ENCODE measurements around the gene CDK2. TPM values are rescaled to one million over a fixed set of nuclear protein-coding genes. Genes with fewer than 3 reads are reported as not detected.
A peak's percentile ranks its signal among the peaks of the same experiment; 100 is the strongest.
"Not testable (repeated sequence)": the region's sequence is repeated elsewhere in the genome, so short reads cannot be mapped to it uniquely, and the experiment has no call there.

Gene CDK2
- total RNA-seq, 1 donor from 2014 or later = 66.9 TPM

DNA sequence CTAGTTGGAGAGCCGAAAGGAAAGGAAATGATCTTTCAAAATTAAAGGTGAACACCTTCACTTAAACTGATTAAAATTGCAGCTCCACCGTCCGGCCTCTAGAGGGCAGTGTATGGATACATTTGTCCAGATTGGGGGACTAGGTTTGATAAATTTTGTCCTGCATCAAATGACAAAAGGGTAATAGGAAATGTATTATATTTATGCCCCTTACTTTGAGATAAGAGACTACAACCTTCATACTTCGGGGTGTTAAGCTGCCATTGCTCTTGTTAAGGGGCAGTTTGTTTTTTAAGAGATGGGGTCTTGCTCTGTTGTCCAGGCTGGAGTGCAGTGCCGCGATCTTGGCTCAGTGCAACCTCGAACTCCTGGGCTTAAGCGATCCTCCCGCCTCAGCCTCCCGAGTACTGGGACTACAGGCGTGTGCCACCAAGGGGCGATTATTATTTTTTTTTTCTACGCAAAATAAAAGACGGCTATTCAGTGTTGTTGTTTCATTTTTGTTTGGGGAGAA, 29.6 kb downstream of the CDK2 start:
- Mint-ChIP-seq H3K4me1 (ENCODE audit: low read depth) (peaks cover 14% of the 10 kb centered on the region), H3K4me3 (ENCODE audit: low read depth) (peak overlapping the region; percentile 98), H3K36me3 (ENCODE audit: insufficient read depth) (peaks cover 14% of the 10 kb centered on the region), H3K27ac (peak overlapping the region; percentile 96), H3K27me3 (no peaks in the 10 kb centered on the region), H3K9me3 (ENCODE audit: low read depth) (no peaks in the 10 kb centered on the region)
- TF ChIP-seq CTCF (IDR thresholded peaks at IDR 0.05; ENCODE audit: unreplicated experiment) = peak; percentile 83
- peak; percentile 29 for DNase-seq (ENCODE audit: low spot score, unreplicated experiment)

DNA sequence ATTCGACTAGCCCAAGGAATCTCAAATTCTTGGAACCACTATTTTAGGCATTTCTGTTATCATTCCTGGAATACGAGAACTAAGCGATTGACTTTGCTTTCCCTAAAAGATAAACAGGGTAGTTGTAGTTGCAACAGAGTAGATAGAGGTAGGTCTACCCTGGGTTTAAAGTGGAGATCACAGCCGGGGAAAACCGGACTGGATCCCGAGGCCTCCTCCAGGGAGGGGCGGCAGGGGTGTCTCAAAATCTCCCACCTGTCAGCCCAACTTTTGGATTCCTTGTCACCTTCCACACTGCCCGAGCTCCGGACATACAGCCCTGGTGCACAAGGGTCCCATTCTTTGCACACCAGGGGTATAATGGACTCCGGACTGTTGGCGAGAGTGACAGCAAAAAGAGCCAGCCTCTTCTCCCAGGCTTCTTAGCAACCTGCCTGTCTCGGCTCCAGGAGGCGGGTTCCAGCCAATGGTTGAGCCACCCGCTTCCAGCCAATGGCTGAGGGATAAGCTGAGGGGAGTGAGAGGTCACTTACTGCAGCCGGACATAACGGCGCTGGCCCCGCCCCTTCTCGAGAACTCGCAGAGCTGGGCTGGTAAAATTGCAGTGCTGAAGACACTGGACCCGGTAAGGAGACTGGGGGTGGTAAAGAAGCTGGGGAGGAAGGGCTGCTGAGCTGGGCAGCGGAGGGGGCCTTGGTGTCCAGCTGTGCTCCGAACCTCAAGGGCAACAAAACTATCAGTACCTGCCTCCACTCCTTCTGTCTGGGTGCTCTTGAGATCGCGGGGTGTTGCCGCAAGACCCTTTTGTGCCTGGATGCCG, 30.3 kb downstream of the CDK2 start, which contains the start of gene SUOX:
SUOX (plus strand) TSS at position 562 of the 820 bp plus-strand sequence. CDS start 4,946 bp downstream, outside the sequence.
- peak; percentile 87 for DNase-seq (ENCODE audit: low spot score, unreplicated experiment)
- Mint-ChIP-seq H3K27me3 (no peaks in the 10 kb centered on the region), H3K27ac (peak within 1 kb of the TSS; percentile 96), H3K4me1 (ENCODE audit: low read depth) (peaks cover 21% of the 10 kb centered on the region), H3K4me3 (ENCODE audit: low read depth) (peak within 1 kb of the TSS; percentile 98), H3K36me3 (ENCODE audit: insufficient read depth) (peaks cover 12% of the 10 kb centered on the region), H3K9me3 (ENCODE audit: low read depth) (no peaks in the 10 kb centered on the region)
- TF ChIP-seq CTCF (IDR thresholded peaks at IDR 0.05; ENCODE audit: unreplicated experiment) = no peak

GRCh38 chr12:55997535-55997859, 30.9 kb downstream of the CDK2 start:
- Mint-ChIP-seq H3K4me3 (ENCODE audit: low read depth) (peak overlapping the region; percentile 98), H3K9me3 (ENCODE audit: low read depth) (no peaks in the 10 kb centered on the region), H3K4me1 (ENCODE audit: low read depth) (peaks cover 24% of the 10 kb centered on the region), H3K27ac (peak overlapping the region; percentile 96), H3K36me3 (ENCODE audit: insufficient read depth) (peaks cover 12% of the 10 kb centered on the region), H3K27me3 (no peaks in the 10 kb centered on the region)
- DNase-seq (ENCODE audit: low spot score, unreplicated experiment) = no peak
- no peak for TF ChIP-seq CTCF (IDR thresholded peaks at IDR 0.05; ENCODE audit: unreplicated experiment)

DNA sequence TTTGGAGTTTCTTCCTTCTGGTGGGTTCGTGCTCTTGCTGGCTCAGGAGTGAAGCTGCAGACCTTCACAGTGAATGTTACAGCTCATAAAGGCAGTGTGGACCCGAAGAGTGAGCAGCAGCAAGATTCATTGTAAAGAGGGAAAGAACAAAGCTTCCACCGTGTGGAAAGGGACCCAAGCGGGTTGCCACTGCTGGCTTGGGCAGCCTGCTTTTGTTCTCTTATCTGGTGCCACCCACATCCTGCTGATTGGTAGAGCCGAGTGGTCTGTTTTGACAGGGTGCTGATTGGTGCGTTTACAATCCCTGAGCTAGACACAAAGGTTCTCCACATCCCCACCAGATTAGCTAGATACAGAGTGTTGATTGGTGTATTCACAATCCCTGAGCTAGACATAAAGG, 32.9 kb downstream of the CDK2 start:
- H3K27me3 Mint-ChIP-seq; H3K4me3 Mint-ChIP-seq (ENCODE audit: low read depth); H3K27ac Mint-ChIP-seq: not testable (repeated sequence)

DNA sequence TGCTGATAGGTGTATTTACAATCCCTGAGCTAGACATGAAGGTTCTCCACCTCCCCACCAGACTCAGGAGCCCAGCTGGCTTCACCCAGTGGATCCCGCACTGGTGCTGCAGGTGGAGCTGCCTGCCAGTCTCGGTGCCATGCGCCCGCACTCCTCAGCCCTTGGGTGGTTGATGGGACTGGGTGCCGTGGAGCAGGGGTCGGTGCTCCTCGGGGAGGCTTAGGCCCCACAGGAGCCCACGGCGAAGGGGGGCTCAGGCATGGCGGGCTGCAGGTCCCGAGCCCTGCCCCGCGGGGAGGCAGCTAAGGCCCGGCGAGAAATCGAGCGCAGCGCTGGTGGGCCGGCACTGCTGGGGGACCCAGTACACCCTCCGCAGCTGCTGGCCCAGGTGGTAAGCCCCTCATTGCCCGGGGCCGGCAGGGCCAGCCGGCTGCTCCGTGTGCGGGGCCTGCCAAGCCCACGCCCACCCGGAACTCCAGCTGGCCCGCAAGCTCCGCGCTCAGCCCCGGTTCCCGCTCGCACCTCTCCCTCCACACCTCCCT, 33.4 kb downstream of the CDK2 start:
- H3K4me3 Mint-ChIP-seq (ENCODE audit: low read depth); H3K27me3 Mint-ChIP-seq; DNase-seq (ENCODE audit: low spot score, unreplicated experiment); H3K9me3 Mint-ChIP-seq (ENCODE audit: low read depth); H3K27ac Mint-ChIP-seq: not testable (repeated sequence)
- Mint-ChIP-seq H3K36me3 (ENCODE audit: insufficient read depth) (peaks cover 11% of the 10 kb centered on the region), H3K4me1 (ENCODE audit: low read depth) (peaks cover 24% of the 10 kb centered on the region)

More for the DNA sequence above, 32.9 kb downstream of the CDK2 start:
- H3K9me3 Mint-ChIP-seq (ENCODE audit: low read depth); DNase-seq (ENCODE audit: low spot score, unreplicated experiment): not testable (repeated sequence)
- Mint-ChIP-seq H3K4me1 (ENCODE audit: low read depth) (peaks cover 24% of the 10 kb centered on the region), H3K36me3 (ENCODE audit: insufficient read depth) (peaks cover 11% of the 10 kb centered on the region)

- Mint-ChIP-seq H3K4me3 (ENCODE audit: low read depth) (peak overlapping the region; percentile 16), H3K27me3 (no peaks in the 10 kb centered on the region), H3K36me3 (ENCODE audit: insufficient read depth) (peaks cover 11% of the 10 kb centered on the region), H3K9me3 (ENCODE audit: low read depth) (no peaks in the 10 kb centered on the region), H3K27ac (peak overlapping the region; percentile 86), H3K4me1 (ENCODE audit: low read depth) (peaks cover 27% of the 10 kb centered on the region)
- no peak for TF ChIP-seq CTCF (IDR thresholded peaks at IDR 0.05; ENCODE audit: unreplicated experiment)
- no peak for DNase-seq (ENCODE audit: low spot score, unreplicated experiment)
Observed at GRCh38 chr12:56001487-56002100, 35.0 kb downstream of the CDK2 start.

- Mint-ChIP-seq H3K4me1 (ENCODE audit: low read depth) (peaks cover 27% of the 10 kb centered on the region), H3K36me3 (ENCODE audit: insufficient read depth) (peaks cover 11% of the 10 kb centered on the region)
- not testable (repeated sequence) for H3K27me3 Mint-ChIP-seq; H3K4me3 Mint-ChIP-seq (ENCODE audit: low read depth); DNase-seq (ENCODE audit: low spot score, unreplicated experiment); H3K27ac Mint-ChIP-seq; H3K9me3 Mint-ChIP-seq (ENCODE audit: low read depth)
Observed at GRCh38 chr12:56003376-56003775, 36.7 kb downstream of the CDK2 start.
